GM12873 (cell line): ENCODE results near the gene PDHX.

Experiments used
- CTCF ChIP-seq: IDR thresholded peaks from 2 replicates; pipeline ENCODE4 v1.5.1; 2012; ENCODE audit warnings: low read depth, mild to moderate bottlenecking, moderate library complexity, low read length, control low read depth; ENCODE audit not compliant: insufficient read depth; ENCODE audit errors: missing control alignments

PDHX gene

DNA sequence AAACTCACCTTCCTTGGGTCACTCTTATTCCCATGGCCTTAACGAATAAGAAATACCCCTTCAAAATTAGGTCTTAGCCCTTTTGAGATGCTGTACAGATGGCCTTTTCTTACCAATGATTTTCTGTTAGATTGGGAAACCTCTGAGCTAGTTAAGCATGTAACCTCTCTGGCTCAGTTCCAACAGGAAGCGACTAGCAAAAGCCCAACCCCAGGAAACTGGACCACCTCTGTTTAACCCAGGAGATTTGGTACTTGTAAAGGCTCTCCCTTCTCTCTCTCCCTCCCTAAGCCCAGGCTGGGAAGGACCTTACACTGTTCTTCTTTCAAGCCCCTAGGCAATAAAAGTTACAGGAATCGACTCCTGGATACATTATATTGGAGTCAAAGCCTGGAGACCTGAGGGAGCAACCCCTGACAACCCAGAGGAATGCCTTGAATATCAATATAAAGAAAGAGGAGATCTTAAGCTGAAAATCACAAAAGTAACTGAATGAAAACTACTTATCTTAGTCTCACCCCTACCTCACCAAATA, 11.9 kb upstream of the PDHX start:
- no peak for TF ChIP-seq CTCF

DNA sequence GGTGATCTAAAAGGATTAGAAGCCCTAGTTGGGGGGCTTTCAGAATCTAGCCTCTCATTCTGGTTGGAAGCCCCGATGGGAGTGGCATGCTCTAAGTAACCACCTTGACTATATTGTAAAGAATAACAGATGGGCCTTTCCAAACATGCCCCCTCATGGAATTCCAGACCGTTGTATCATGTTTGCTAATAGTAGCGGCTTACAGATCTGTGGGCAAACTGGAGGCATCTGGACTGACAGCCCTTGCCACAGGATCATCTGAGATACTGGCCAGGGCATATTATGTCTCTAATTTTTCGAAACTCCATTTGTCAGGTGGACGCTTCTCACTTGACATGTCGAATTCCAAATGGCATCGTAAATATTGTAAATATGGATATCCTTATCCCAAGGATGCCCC, 10.8 kb upstream of the PDHX start:
- no peak for TF ChIP-seq CTCF

DNA sequence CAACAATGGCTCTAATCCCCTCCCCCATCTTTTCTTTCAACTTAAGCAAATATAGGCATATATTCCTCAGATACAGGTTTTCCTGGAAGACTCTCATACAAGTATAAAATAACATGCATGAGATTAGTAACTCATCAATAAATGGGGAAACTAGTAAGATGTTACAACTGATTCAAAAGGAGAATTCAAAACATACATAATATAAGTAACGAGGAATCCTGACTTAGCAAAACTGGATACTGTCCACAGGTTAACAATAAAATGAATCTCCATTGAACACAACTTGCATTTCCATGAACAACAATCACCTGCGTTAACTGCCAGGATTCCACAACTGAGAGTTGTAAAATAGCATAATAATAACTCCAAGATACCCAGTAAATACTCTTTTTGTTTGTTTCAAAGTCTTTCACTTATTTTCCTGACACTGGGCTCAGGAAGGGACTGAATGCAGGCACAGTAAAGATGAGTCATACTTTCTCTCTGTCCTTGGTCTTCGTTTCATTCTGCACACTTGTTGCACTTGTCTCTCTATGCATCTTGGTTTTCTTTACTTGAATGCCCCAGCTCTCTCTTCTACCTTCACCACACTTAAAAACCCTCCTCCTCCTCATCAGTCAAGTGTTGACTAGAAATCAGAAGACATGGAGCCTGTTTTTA, 8.4 kb upstream of the PDHX start:
- TF ChIP-seq CTCF: no peak

DNA sequence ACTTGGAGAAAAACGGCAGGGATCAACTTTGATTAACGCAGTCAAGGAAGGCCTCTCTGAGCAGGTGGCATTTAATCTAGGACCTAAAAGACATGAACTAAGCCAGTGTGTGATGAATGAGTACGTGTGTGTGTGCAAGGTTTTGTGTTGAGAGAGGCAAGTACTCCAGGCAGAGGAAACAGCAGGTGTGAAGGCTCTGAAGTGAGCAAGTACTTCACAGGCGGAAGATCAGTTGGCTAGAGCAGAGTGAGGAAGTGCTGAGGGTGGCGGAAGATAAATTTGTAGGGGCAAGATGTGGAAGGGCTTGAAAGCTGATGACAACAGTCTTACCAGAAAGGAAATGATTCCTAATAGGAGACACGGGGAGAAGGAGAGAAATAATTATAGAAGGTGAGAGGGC, 7.0 kb upstream of the PDHX start:
- TF ChIP-seq CTCF: no peak

DNA sequence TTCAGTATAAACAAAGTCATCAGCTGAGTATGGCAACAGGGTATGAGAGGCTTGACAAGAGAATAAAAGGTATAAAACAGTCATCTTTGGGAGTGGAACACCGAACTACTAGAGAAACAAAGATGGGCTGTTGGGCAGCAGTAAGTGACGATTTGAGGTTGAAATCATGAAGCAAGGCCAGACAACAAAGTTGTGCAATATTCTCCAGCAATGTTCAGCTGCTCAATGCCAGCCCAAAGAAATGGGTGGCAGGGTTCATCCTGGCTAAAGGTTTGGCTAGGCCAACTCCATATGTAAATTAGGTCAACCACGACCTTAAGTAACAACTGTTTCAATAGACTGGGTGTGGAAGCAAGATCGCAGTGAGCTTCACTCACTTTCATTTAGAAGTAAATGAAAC, 6.5 kb upstream of the PDHX start:
- TF ChIP-seq CTCF: no peak

DNA sequence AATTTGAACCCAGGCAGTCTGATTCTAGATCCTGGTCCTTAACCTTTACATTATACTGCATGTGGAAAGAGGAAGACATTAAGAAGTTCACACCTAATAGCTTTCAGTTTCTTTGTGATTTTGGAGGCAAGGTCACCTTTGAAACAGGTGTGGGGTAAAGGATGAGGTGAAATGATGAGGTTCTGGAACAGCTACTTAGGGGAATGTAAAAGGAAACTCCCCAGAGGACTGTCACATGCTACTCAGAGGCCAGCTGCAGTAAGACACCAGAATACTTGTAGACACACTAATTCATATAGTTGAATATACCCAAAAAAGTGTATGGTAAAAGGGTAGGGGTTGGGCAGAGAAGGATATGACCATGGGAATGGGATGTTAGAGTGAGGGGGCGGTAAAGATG, 5.6 kb upstream of the PDHX start:
- TF ChIP-seq CTCF: no peak

- TF ChIP-seq CTCF: no peak
These were observed 4.7 kb upstream of the PDHX start for GRCh38 chr11:34911676-34912075.
